Brain microvascular endothelial cell (primary cell): ENCODE measurements around the gene VRTN.

Experiments used
- DNase-seq: peaks from one replicate; pipeline ENCODE4 v3.0.0-alpha.2; 2020
- H3K27ac ChIP-seq: fragments of 250-450 bp; sonication (Bioruptor Pico); 2 replicates; pipeline ENCODE4 v1.5.1; 2020; ENCODE audit warnings: mild to moderate bottlenecking, moderate library complexity
- H3K27me3 ChIP-seq: fragments of 250-450 bp; sonication (Bioruptor Pico); replicated peaks from 2 replicates; pipeline ENCODE4 v1.5.1; 2020; ENCODE audit warnings: mild to moderate bottlenecking
- H3K36me3 ChIP-seq: fragments of 250-450 bp; sonication (Bioruptor Pico); replicated peaks from 2 replicates; pipeline ENCODE4 v1.5.1; 2020; ENCODE audit warnings: mild to moderate bottlenecking
- H3K4me3 ChIP-seq: 2 replicates; pipeline ENCODE4 v1.5.1; 2011; ENCODE audit warnings: low read depth, mild to moderate bottlenecking, control low read depth, low read length, moderate library complexity
- in situ Hi-C: cut with HindIII; loops from 2 replicates; pipeline ENCODE4 v1.10.0; 2017; ENCODE audit warnings: low sequenced_read_pairs, low pct_ligation_motif_present
- TF ChIP-seq, protein P1 (sequence below): IDR thresholded peaks from 2 replicates; pipeline ENCODE4 v1.5.1; 2011; ENCODE audit warnings: low read depth, mild to moderate bottlenecking, moderate library complexity, low read length, control low read depth, inconsistent platforms; ENCODE audit errors: missing control alignments

The VRTN gene

DNA sequence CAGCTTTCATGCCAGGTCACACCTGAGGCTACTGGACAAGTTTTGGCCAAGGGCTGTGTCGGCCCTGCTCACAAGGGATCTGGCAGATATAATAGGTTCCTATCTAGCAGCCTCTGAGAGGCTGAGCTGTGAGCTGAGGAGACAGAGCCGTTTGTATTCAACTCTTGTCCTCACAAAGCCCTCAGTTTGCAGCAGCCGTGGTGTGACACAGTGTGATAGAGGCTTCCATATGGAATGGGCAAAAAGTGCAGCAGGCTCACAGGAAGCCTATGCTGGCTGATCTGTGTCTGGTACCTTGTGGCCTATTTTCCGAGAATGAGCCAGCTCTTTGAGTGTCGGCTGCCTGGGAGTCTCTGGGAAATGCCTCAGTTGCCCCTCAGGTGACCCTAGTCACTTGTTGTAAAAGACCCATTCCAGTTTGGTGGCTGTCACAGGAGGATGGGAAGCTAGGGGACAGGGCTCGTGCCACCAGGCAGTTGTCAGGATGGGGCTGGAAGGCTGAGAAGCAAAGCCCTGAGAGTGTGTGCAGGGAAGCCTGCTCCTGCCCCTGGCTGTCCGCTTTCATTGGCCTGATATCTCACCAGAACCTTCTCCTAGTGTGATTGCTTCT lies 16.1 kb downstream of the VRTN start:
- no peaks in the 10 kb centered on the region for H3K36me3 ChIP-seq
- in situ Hi-C loops, result no loop called here
- no peak for DNase-seq
- no peak overlapping the region for H3K4me3 ChIP-seq
- TF ChIP-seq, protein P1, sequence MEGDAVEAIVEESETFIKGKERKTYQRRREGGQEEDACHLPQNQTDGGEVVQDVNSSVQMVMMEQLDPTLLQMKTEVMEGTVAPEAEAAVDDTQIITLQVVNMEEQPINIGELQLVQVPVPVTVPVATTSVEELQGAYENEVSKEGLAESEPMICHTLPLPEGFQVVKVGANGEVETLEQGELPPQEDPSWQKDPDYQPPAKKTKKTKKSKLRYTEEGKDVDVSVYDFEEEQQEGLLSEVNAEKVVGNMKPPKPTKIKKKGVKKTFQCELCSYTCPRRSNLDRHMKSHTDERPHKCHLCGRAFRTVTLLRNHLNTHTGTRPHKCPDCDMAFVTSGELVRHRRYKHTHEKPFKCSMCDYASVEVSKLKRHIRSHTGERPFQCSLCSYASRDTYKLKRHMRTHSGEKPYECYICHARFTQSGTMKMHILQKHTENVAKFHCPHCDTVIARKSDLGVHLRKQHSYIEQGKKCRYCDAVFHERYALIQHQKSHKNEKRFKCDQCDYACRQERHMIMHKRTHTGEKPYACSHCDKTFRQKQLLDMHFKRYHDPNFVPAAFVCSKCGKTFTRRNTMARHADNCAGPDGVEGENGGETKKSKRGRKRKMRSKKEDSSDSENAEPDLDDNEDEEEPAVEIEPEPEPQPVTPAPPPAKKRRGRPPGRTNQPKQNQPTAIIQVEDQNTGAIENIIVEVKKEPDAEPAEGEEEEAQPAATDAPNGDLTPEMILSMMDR, result no peak
- no peak overlapping the region for H3K27ac ChIP-seq
- no peaks in the 10 kb centered on the region for H3K27me3 ChIP-seq

DNA sequence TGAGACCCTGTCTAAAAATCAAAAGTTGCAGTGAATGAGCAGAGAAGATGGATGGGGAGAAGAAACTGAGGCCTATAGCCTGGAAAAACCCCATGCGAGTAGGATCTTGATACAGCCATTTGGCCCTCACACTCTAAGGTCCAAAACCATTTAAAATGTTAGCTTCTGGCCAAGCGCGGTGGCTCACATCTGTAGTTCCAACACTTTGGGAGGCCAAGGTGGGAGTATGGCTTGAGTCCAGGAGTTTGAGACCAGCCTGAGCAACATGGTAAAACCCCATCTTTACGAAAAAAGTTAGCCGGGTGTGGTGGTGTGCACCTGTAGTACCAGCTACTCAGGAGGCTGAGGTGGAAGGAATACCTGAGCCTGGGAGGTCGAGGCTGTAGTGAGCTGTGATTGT lies 19.8 kb downstream of the VRTN start:
- DNase-seq, result no peak
- H3K27ac ChIP-seq, result no peak overlapping the region
- H3K4me3 ChIP-seq, result no peak overlapping the region
- in situ Hi-C loops, result no loop called here
- TF ChIP-seq, protein P1, result no peak
- H3K36me3 ChIP-seq, result no peaks in the 10 kb centered on the region
- no peaks in the 10 kb centered on the region for H3K27me3 ChIP-seq

DNA sequence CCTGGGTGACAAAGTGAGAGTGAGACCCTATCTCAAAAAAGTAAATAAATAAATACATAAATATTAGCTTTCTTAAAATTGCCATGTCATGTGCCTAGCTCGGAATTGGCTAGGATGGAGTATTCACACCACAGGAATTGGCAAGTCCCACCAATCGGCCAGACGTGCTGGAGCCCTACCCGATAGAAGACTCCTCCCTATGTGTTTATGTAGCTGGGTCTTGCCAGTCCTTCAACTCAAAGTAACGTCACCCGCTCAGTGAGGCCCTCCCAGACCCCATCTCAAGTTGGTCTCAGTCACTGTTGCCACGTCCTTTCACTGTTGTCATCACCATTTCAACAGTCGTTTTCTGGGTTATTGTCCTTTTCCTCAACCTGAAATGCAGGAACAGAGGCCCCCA lies 20.2 kb downstream of the VRTN start:
- in situ Hi-C loops, result no loop called here
- no peak for DNase-seq
- Histone ChIP-seq H3K4me3 (no peak overlapping the region), H3K27me3 (no peaks in the 10 kb centered on the region), H3K36me3 (no peaks in the 10 kb centered on the region), H3K27ac (no peak overlapping the region)
- TF ChIP-seq, protein P1, result no peak

DNA sequence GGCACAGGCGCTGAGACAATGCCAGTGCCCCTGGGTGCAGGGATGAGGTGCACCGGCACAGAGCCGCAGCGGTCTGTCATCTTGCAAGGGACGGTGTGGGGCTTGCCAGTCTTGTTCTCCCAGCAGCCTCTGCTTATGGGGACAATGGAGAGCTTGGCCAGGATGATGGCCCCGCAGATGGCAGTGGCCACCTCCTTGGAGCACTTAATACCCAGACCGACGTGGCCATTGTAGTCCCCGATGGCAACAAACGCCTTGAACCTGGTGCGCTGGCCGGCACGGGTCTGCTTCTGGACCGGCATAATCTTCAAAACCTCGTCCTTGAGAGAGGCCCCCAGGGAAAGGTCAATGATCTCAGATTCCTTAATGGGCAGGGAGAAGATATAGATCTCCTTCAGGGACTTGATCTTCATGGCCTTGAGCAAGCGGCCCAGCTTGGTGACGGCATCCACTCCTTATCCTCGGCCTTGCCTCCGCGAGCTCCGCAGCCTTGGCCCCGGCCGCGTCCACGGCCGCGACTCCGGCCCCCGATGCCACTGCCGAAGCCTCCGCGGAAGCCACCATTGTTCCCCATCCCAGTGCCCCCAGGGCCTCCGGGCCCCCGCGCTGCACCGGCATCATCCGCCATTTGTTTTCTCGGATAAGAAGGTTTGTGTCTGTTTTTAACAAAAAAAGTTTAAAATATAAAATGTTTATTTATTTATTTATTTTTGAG lies 29.9 kb downstream of the VRTN start:
- DNase-seq, result no peak
- Histone ChIP-seq H3K27ac (no peak overlapping the region), H3K4me3 (no peak overlapping the region), H3K27me3 (no peaks in the 10 kb centered on the region), H3K36me3 (no peaks in the 10 kb centered on the region)
- TF ChIP-seq, protein P1, result no peak
- in situ Hi-C loops, result no loop called here

DNA sequence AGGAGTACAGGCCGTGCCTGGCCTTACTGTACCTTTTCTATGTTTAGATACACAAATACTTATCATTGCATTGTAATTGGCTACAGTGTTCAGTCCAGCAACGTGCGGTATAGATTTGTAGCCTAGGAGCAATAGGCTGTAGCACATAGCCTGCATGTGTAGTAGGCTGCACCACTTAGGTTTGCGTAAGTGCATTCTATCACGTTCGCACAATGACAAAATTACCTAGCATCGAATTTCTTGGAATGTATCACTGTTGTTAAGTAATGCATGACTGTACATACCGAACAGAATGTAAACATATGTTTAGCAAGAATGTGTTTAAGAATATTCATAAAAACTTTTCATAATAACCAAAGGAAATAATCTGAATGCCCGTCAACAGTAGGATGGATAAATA lies 31.9 kb downstream of the VRTN start:
- DNase-seq, result no peak
- H3K27ac ChIP-seq, result no peak overlapping the region

More for the DNA sequence above, 31.9 kb downstream of the VRTN start:
- no peaks in the 10 kb centered on the region for H3K36me3 ChIP-seq
- TF ChIP-seq, protein P1, result no peak
- no peaks in the 10 kb centered on the region for H3K27me3 ChIP-seq
- H3K4me3 ChIP-seq, result no peak overlapping the region
- in situ Hi-C loops, result no loop called here
